IMR-90 (cell line): ENCODE results near the gene JMJD7. TPM values are rescaled to one million over a fixed set of nuclear protein-coding genes. Genes with fewer than 3 reads are reported as not detected.

Experiments used
- ATAC-seq: fragments of 200-7000 bp; cut with Tn5 transposase; 2 replicates; pipeline ENCODE4 v1.9.1; 2020; ENCODE audit warnings: low read depth, mild to moderate bottlenecking, moderate library complexity
- BruUV-seq: library from RNA; stranded (reverse); fragments of 400-500 nt; replicated peaks from 2 replicates; lab custom pipeline; 2021; lab: Mats Ljungman, UMichigan
- CTCF ChIA-PET: fragments of 300-600 bp; formaldehyde crosslinking; extraction: SDS; loops from one replicate; lab custom pipeline; 2021; ENCODE audit warnings: antibody characterized with exemption; lab: Yijun Ruan, JAX
- POLR2A ChIA-PET: fragments of 300-600 bp; sonication (Branson Sonifier 250); formaldehyde crosslinking; loops from one replicate; lab custom pipeline; 2022; ENCODE audit warnings: antibody characterized with exemption; ENCODE audit not compliant: unreplicated experiment; lab: Charles Lee
- DNase-seq: peaks from one replicate; pipeline ENCODE4 v3.0.0; 2013
- H2AFZ ChIP-seq: replicated peaks from 2 replicates; pipeline ENCODE3; 2013; ENCODE audit warnings: low read length, mild to moderate bottlenecking; ENCODE audit not compliant: poor library complexity
- H2AK5ac ChIP-seq: 2 replicates; pipeline ENCODE4 v1.6.1; 2013; ENCODE audit warnings: low read depth, low read length, inconsistent platforms
- H2AK9ac ChIP-seq: replicated peaks from 2 replicates; pipeline ENCODE3; 2013; ENCODE audit warnings: mild to moderate bottlenecking, low read depth, low read length, moderate library complexity; ENCODE audit not compliant: poor library complexity
- H2BK120ac ChIP-seq: 2 replicates; pipeline ENCODE4 v1.6.1; 2013; ENCODE audit warnings: low read depth, low read length, inconsistent platforms
- H2BK15ac ChIP-seq: 3 replicates; pipeline ENCODE4 v1.6.1; 2013; ENCODE audit warnings: low read depth, low read length, inconsistent platforms
- H2BK20ac ChIP-seq: 2 replicates; pipeline ENCODE4 v1.6.1; 2013; ENCODE audit warnings: low read depth, mild to moderate bottlenecking, inconsistent platforms, low read length, moderate library complexity
- H2BK5ac ChIP-seq: 2 replicates; pipeline ENCODE4 v1.6.1; 2013; ENCODE audit warnings: mild to moderate bottlenecking, low read depth, low read length, inconsistent platforms; ENCODE audit not compliant: poor library complexity, severe bottlenecking
- H3K14ac ChIP-seq: replicated peaks from 2 replicates; pipeline ENCODE4 v1.6.1; 2013; ENCODE audit warnings: low read depth, low read length, inconsistent platforms
- H3K18ac ChIP-seq: 2 replicates; pipeline ENCODE4 v1.6.1; 2013; ENCODE audit warnings: low read depth, low read length, control low read depth
- H3K23ac ChIP-seq: 2 replicates; pipeline ENCODE4 v1.6.1; 2013; ENCODE audit warnings: low read depth, low read length, inconsistent platforms
- H3K27ac ChIP-seq: 2 replicates; pipeline ENCODE4 v1.5.1; 2013; ENCODE audit warnings: mild to moderate bottlenecking, control low read depth, low read length; ENCODE audit not compliant: insufficient read depth
- H3K27me3 ChIP-seq: 2 replicates; pipeline ENCODE4 v1.6.1; 2013; ENCODE audit warnings: low read length; ENCODE audit not compliant: control insufficient read depth, insufficient read depth
- H3K36me3 ChIP-seq: 2 replicates; pipeline ENCODE4 v1.6.1; 2013; ENCODE audit warnings: low read length, mixed read lengths; ENCODE audit not compliant: control insufficient read depth, insufficient read depth
- H3K4ac ChIP-seq: 2 replicates; pipeline ENCODE4 v1.6.1; 2013; ENCODE audit warnings: low read depth, low read length, inconsistent platforms
- H3K4me1 ChIP-seq: 2 replicates; pipeline ENCODE4 v1.6.1; 2013; ENCODE audit warnings: low read length, mixed read lengths; ENCODE audit not compliant: control insufficient read depth, insufficient read depth
- H3K4me2 ChIP-seq: 2 replicates; pipeline ENCODE4 v1.6.1; 2013; ENCODE audit warnings: low read depth, mild to moderate bottlenecking, control low read depth, low read length, moderate library complexity
- H3K4me3 ChIP-seq: 2 replicates; pipeline ENCODE4 v1.5.1; 2013; ENCODE audit warnings: low read depth, mild to moderate bottlenecking, control low read depth, low read length, moderate library complexity; ENCODE audit not compliant: insufficient read depth
- H3K56ac ChIP-seq: 2 replicates; pipeline ENCODE4 v1.6.1; 2013; ENCODE audit warnings: low read length, inconsistent platforms; ENCODE audit not compliant: insufficient read depth; ENCODE audit errors: extremely low read depth
- H3K79me1 ChIP-seq, 2 experiments: 2 replicates each; pipeline ENCODE4 v1.6.1; 2013; ENCODE audit warnings: low read length in 2 of 2, inconsistent platforms in 1 of 2, low read depth in 1 of 2
- H3K9ac ChIP-seq: 2 replicates; pipeline ENCODE4 v1.6.1; 2013; ENCODE audit warnings: low read depth, low read length, control low read depth
- H3K9me1 ChIP-seq: 2 replicates; pipeline ENCODE4 v1.6.1; 2013; ENCODE audit warnings: low read length, inconsistent platforms; ENCODE audit not compliant: insufficient read depth
- H3K9me3 ChIP-seq: 2 replicates; pipeline ENCODE4 v1.6.1; 2013; ENCODE audit warnings: low read length; ENCODE audit not compliant: control insufficient read depth, insufficient read depth
- H4K20me1 ChIP-seq: 2 replicates; pipeline ENCODE4 v1.6.1; 2013; ENCODE audit warnings: low read length, inconsistent platforms; ENCODE audit not compliant: insufficient read depth
- H4K5ac ChIP-seq: 2 replicates; pipeline ENCODE4 v1.6.1; 2013; ENCODE audit warnings: mild to moderate bottlenecking, low read depth, low read length, control low read depth
- H4K8ac ChIP-seq, 2 experiments: 2 replicates each; pipeline ENCODE4 v1.6.1; 2013; ENCODE audit warnings: low read depth in 2 of 2, low read length in 2 of 2, control low read depth in 1 of 2, inconsistent platforms in 1 of 2
- H4K91ac ChIP-seq: 2 replicates; pipeline ENCODE4 v1.6.1; 2013; ENCODE audit warnings: low read depth, low read length, inconsistent platforms; ENCODE audit not compliant: insufficient read depth
- FOS ChIP-seq: fragments of 150-350 bp; IDR thresholded peaks from 2 replicates; pipeline ENCODE4 v1.6.1; 2016; ENCODE audit warnings: low read depth, low read length
- POLR2A ChIP-seq: IDR thresholded peaks from 2 replicates; pipeline ENCODE4 v1.6.1; 2012; ENCODE audit warnings: mild to moderate bottlenecking, low read depth, low read length
- WGBS, 2 experiments: methylation state at CpG; one replicate each; pipeline versions ENCODE4 v1.1.5 to v1.1.7; 2013; ENCODE audit warnings: missing lambda C conversion rate in 2 of 2; ENCODE audit not compliant: insufficient read length in 1 of 2; ENCODE audit errors: extremely low coverage in 2 of 2; 5-methylcytosine and 5-hydroxymethylcytosine counted together
- dilution Hi-C: fragments of 300-500 bp; cut with HindIII; formaldehyde crosslinking; loops from one replicate; pipeline ENCODE4 v1.14.3; 2018; ENCODE audit warnings: low sequenced_read_pairs; ENCODE audit not compliant: unreplicated experiment
- in situ Hi-C: fragments of 300-500 bp; cut with MboI; formaldehyde crosslinking; loops from 3 replicates; pipeline ENCODE4 v1.14.3; 2019; ENCODE audit warnings: low sequenced_read_pairs, inconsistent platforms, mixed read lengths
- intact Hi-C: fragments of 100-400 bp; cut with micrococcal nuclease; formaldehyde crosslinking; loops from 2 replicates; pipeline ENCODE4 v1.10.0; 2022
- polyA plus RNA-seq, 3 experiments: library from polyadenylated mRNA; depleted of rRNA; stranded (reverse); fragments of >200 nt; gene quantifications; 2 replicates each; pipeline ENCODE4 v1.2.3, GENCODE V29; 2012; ENCODE audit warnings: low replicate concordance in 1 of 3
- total RNA-seq: library from RNA; depleted of rRNA; stranded (reverse); fragments of >200 nt; gene quantifications from 2 replicates; pipeline ENCODE4 v1.2.3, GENCODE V29; 2012

JMJD7 gene
- total and polyA plus RNA-seq, 2 of the 4 experiments (the other 2 are of a cell fraction), result 5.0 to 6.3 TPM

DNA sequence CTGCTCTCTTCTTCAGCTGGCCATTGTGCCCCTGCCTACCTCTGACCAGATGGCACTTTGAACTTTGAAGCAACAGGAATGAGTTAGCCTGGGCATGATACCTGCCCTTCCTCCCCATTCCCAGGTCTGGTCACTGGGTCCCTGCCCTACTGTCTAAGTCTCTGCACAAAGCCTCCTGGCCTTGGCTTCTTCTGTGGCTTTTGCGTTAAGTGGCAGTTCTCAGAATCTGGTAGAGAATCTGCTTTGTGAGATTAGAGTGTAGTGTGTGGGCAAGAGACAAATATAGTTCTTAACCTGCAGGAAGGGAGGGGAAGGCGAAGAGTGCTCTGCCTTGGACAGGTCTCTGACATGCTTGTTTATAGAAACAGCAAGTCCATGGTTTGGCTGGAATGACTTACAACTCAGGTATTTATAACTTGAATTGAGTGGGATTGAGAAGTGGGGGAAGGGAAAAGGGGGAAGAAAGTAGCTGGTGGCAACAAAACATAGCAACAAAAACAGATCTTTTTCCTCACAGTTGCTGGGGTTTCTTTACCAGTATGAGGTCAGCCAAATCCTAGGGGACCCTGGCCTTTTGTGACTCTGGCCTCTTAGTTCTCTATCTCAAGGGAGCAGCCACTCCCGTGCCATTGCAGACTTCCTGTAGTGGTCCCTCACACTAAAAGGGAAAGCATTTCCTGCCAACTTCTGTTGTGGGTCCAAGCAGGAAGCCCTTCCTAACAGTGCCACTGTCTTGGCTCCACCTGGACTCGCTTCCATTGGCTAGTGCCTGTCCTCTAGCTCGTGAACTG is 36.9 kb upstream of the JMJD7 start:
- peak overlapping the region; percentile 73 for H2AK9ac ChIP-seq
- peaks cover 15% of the 10 kb centered on the region for H3K4me1 ChIP-seq
- peak; percentile 61 for TF ChIP-seq FOS
- no peak for TF ChIP-seq POLR2A
- H2AFZ ChIP-seq, result peak overlapping the region; percentile 16
- peak overlapping the region; percentile 22 to 90; a peak in 3 of 4 replicates for H4K8ac ChIP-seq
- H3K27me3 ChIP-seq, result no peaks in the 10 kb centered on the region
- no peak overlapping the region for H3K4me3 ChIP-seq
- H3K4ac ChIP-seq, result peak overlapping the region; percentile 90
- ChIA-PET POLR2A (interaction anchor here (0.7 kb wide), 1 partner anchor 442 kb away, joined by 3 read pairs; no protein-coding TSS in a partner anchor), CTCF (interaction anchor here (0.5 to 1.0 kb wide), 2 partner anchors 17 to 175 kb away, joined by 3 to 4 read pairs; partner anchors contain the start of gene MAPKBP1)
- H3K9ac ChIP-seq, result no peak overlapping the region
- H2AK5ac ChIP-seq, result peak overlapping the region; percentile 94
- BruUV-seq, result no TSS peak
- peak overlapping the region; percentile 91 for H2BK20ac ChIP-seq
- DNase-seq (peak; percentile 79), ATAC-seq (peak; percentile 76)
- 51% methylated on average over 4 of the region's 5 CpGs; no CpG with 5 or more reads in 1 of the 2 experiments for WGBS, 2 experiments
- H4K20me1 ChIP-seq, result 0 out of 2 replicates have a peak, but pooled peaks cover 3% of the 10 kb centered on the region
- peaks cover 42 to 83% of the 10 kb centered on the region in 2 experiments for H3K79me1 ChIP-seq
- peak overlapping the region; percentile 84 for H2BK120ac ChIP-seq
- H2BK15ac ChIP-seq, result peak overlapping the region; percentile 74
- peak overlapping the region; percentile 65 for H3K4me2 ChIP-seq
- H3K56ac ChIP-seq, result peak overlapping the region; percentile 55; the same call in 1 of the 2 replicates
- intact Hi-C loops (no loop called here), in situ Hi-C loops (no loop called here), dilution Hi-C loops (no loop called here)
- peak overlapping the region; percentile 78 for H2BK5ac ChIP-seq
- H4K5ac ChIP-seq, result peak overlapping the region; percentile 25; the same call in 1 of the 2 replicates
- peak overlapping the region; percentile 82 for H3K14ac ChIP-seq
- H3K9me1 ChIP-seq, result peaks cover 34% of the 10 kb centered on the region
- peak overlapping the region; percentile 59 for H3K18ac ChIP-seq
- H3K36me3 ChIP-seq, result no peaks in the 10 kb centered on the region
- H3K27ac ChIP-seq, result peak overlapping the region; percentile 47
- H3K9me3 ChIP-seq, result no peaks in the 10 kb centered on the region
- peak overlapping the region; percentile 79 for H3K23ac ChIP-seq
- peak overlapping the region; percentile 93 for H4K91ac ChIP-seq
